ENCODE measurements around the gene SYNJ1. TPM values are rescaled to one million over a fixed set of nuclear protein-coding genes. Genes with fewer than 3 reads are reported as not detected.
"Not testable (repeated sequence)": the region's sequence is repeated elsewhere in the genome, so short reads cannot be mapped to it uniquely, and the experiment has no call there.

Gene SYNJ1
- total RNA-seq, 2 donors from 2014 or later: 13.8 to 22.5 TPM

DNA sequence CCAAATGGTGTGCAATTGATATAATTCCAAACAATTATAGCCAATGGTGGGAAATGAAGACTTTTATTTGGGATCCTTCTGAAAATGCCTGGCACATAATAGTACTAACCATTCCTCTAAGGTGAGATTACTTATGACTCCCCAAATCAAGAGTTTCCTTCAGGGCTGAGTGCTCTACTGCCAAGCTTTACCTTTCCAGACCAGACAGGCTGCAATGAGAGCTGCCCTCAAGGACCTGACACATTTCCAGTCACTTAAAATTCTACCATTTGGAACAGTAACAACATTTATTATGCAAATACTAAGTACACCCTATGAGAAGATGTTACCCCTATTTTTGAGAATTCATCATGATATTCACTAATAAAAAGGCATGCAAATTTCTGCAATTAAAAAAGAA is 22.6 kb upstream of the SYNJ1 start:
- Mint-ChIP-seq H3K27ac (peak overlapping the region; percentile 81), H3K36me3 (ENCODE audit: low read depth) (peaks cover 100% of the 10 kb centered on the region), H3K9me3 (no peaks in the 10 kb centered on the region), H3K27me3 (no peaks in the 10 kb centered on the region), H3K4me3 (no peak overlapping the region), H3K4me1 (peaks cover 28% of the 10 kb centered on the region)
- peak; percentile 55 for ATAC-seq (replicated peaks)

DNA sequence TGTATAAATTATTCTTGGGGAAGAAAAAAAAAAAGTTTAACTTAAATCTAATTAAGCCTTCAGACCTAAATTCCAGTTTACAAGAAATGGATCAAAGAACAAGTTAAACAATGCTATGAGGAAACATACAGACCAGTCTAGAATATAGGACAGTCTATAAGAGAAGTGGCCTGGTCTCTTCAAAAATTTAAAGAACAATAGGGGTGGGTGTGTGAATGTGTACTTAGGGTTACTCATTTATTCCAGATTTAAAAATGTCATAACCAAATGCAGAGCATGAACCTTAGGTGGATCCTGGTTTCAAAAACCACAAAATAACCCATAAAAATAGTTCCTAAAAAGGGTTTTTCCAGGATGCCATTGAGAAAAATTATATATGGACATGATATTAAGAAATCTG is 21.8 kb upstream of the SYNJ1 start:
- Mint-ChIP-seq H3K27me3 (no peaks in the 10 kb centered on the region), H3K4me1 (peaks cover 28% of the 10 kb centered on the region), H3K27ac (peak overlapping the region; percentile 81)

DNA sequence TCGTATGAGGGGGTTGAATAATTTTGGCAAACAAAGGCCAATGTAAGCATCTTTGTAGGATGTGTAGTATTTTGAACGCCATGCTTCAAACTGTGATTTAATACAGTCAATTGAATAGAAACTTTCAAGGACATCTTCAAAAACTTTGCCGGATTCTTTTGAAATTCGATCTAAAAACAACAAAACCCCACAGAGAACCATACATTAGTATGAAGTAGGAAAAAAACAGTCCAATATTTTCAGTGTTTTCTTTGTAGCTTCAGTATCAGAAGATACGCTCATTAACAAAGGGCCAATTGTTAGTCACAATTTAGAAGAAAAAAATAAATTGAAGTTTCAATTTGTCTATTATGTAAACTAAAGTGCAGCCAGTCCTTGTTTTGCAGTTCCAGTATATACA is 20.7 kb upstream of the SYNJ1 start:
- H3K27me3 Mint-ChIP-seq: no peaks in the 10 kb centered on the region
- peak overlapping the region; percentile 64 for H3K27ac Mint-ChIP-seq
- no peaks in the 10 kb centered on the region for H3K9me3 Mint-ChIP-seq
- no peak for ATAC-seq (replicated peaks)
- H3K36me3 Mint-ChIP-seq (ENCODE audit: low read depth): peaks cover 100% of the 10 kb centered on the region
- no peak overlapping the region for H3K4me3 Mint-ChIP-seq
- H3K4me1 Mint-ChIP-seq: peaks cover 23% of the 10 kb centered on the region

More for the DNA sequence above, 21.8 kb upstream of the SYNJ1 start:
- no peaks in the 10 kb centered on the region for H3K9me3 Mint-ChIP-seq
- peaks cover 100% of the 10 kb centered on the region for H3K36me3 Mint-ChIP-seq (ENCODE audit: low read depth)
- ATAC-seq (replicated peaks): peak; percentile 66
- no peak overlapping the region for H3K4me3 Mint-ChIP-seq

DNA sequence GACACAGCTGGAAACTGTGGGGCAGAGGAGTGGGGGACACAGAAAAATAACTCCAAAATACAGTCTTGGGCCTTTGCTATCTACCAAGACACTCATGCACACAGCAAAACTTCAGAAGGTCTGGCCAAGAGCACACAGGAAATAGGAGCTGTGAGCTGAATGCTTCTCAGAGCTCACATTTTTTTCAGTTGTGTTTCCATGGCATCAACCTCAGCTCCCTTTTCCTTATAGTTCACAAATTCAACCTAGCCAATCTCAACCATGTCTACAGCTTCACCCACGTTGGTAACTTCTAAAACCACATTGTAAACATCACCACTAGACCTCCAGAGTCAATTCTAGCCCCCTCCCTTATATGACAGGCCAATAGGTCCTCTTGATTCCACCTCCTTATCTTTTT is 19.6 kb upstream of the SYNJ1 start:
- ATAC-seq (replicated peaks): peak; percentile 56
- Mint-ChIP-seq H3K27me3 (no peaks in the 10 kb centered on the region), H3K36me3 (ENCODE audit: low read depth) (peaks cover 100% of the 10 kb centered on the region), H3K4me3 (peak overlapping the region; percentile 28), H3K27ac (peak overlapping the region; percentile 64), H3K9me3 (no peaks in the 10 kb centered on the region), H3K4me1 (peaks cover 24% of the 10 kb centered on the region)

DNA sequence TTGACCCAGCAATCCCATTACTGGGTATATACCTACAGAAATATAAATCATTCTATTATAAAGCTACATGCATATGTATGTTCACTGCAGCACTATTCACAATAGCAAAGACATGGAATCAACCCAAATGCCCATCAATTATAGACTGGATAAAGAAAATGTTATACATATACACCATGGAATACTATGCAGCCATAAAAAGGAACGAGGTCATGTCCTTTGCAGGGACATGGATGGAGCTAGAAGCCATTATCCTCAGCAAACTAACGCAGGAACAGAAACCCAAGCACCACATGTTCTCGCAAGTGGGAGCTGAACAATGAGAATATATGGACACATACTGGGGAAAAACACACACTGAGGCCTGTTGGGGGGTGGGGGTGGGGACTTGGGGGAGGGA is 18.9 kb upstream of the SYNJ1 start:
- peaks cover 100% of the 10 kb centered on the region for H3K36me3 Mint-ChIP-seq (ENCODE audit: low read depth)

DNA sequence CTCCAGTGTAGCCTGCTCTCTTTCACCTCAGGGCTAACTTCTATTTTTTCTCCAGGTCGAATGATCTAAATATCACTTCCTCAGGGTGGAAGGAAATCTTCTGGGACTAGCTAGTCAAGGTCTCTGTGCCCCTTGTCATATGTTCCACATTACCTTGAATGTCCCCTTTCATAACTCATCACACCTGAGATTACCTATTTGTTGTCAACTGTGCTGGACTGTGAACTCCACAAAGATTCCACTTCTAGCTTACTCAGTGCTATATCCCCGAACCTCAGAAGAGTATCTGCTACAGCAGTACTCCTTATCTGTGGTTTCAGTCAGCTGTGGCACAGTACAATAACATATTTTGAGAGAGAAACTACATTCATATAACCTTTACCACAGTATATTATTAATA is 14.6 kb upstream of the SYNJ1 start:
- H3K4me3 Mint-ChIP-seq: no peak overlapping the region
- H3K27ac Mint-ChIP-seq: no peak overlapping the region
- H3K9me3 Mint-ChIP-seq: no peaks in the 10 kb centered on the region
- H3K27me3 Mint-ChIP-seq: no peaks in the 10 kb centered on the region
- peaks cover 100% of the 10 kb centered on the region for H3K36me3 Mint-ChIP-seq (ENCODE audit: low read depth)
- H3K4me1 Mint-ChIP-seq: peaks cover 19% of the 10 kb centered on the region
- no peak for ATAC-seq (replicated peaks)

More for the DNA sequence above, 18.9 kb upstream of the SYNJ1 start:
- peak overlapping the region; percentile 64 for H3K27ac Mint-ChIP-seq
- peaks cover 27% of the 10 kb centered on the region for H3K4me1 Mint-ChIP-seq
- not testable (repeated sequence) for H3K4me3 Mint-ChIP-seq; H3K9me3 Mint-ChIP-seq; H3K27me3 Mint-ChIP-seq; ATAC-seq (replicated peaks)

DNA sequence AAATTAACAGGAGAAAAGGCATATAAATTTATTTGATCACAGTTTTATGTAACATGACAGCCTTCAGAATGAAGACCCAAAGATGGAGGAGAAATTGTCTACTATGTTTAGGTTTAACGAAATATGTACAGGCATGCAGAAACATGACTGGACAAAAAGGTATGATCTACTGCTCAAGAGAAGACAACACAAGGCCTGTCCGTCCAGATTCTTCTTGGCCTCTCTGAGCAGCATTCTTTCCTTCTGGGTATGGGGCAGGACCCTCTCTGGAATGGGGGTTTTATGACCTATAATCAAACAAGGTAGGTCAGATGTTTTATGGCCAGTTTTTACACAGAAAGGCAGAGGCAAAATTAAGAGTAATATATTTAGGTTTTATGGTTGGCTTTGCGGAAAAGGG is 13.5 kb upstream of the SYNJ1 start:
- no peaks in the 10 kb centered on the region for H3K9me3 Mint-ChIP-seq
- H3K27me3 Mint-ChIP-seq: no peaks in the 10 kb centered on the region
- ATAC-seq (replicated peaks): no peak
- H3K27ac Mint-ChIP-seq: peak overlapping the region; percentile 36
- H3K4me1 Mint-ChIP-seq: peaks cover 14% of the 10 kb centered on the region
- peaks cover 100% of the 10 kb centered on the region for H3K36me3 Mint-ChIP-seq (ENCODE audit: low read depth)
- H3K4me3 Mint-ChIP-seq: no peak overlapping the region

DNA sequence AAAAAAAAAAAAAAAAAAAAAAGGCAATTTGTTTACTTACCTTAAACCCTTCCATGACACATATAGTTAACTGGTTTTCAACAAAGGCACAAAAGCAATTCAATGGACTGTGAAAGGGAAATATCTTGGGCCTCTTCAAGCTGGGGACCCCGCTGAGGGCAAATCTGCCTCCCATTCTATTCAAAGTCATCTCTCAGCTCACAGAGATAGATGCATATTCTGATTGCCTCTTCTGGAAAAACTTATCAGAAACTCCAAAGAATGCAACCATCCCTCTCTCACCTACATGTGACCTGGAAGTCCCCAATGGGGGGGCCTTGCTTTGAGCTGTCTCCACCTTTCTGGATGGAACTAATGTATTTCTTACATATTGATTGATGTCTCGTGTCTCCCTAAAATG is 12.1 kb upstream of the SYNJ1 start:
- no peak overlapping the region for H3K27ac Mint-ChIP-seq
- ATAC-seq (replicated peaks): no peak

DNA sequence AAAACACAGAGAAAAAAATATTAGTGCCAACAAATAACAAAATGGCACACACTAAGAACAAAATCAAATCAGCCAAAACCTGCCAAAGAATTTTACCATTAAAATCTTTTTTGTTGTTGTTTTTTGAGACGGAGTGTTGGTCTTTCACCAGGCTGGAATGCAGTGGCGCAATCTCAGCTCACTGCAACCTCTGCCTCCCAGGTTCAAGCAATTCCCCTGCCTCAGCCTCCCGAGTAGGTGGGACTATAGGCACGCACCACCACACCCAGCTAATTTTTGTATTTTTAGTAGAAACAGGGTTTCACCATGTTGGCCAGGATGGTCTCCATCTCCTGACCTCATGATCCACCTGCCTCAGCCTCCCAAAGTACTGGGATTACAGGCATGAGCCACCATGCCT is 8.3 kb upstream of the SYNJ1 start:
- H3K9me3 Mint-ChIP-seq; H3K4me3 Mint-ChIP-seq; ATAC-seq (replicated peaks); H3K27me3 Mint-ChIP-seq: not testable (repeated sequence)
- Mint-ChIP-seq H3K27ac (peak overlapping the region; percentile 87), H3K4me1 (peaks cover 30% of the 10 kb centered on the region), H3K36me3 (ENCODE audit: low read depth) (peaks cover 88% of the 10 kb centered on the region)

More for the DNA sequence above, 12.1 kb upstream of the SYNJ1 start:
- H3K9me3 Mint-ChIP-seq: no peaks in the 10 kb centered on the region
- H3K27me3 Mint-ChIP-seq: no peaks in the 10 kb centered on the region
- H3K4me3 Mint-ChIP-seq: no peak overlapping the region
- H3K4me1 Mint-ChIP-seq: peaks cover 20% of the 10 kb centered on the region
- H3K36me3 Mint-ChIP-seq (ENCODE audit: low read depth): peaks cover 100% of the 10 kb centered on the region

DNA sequence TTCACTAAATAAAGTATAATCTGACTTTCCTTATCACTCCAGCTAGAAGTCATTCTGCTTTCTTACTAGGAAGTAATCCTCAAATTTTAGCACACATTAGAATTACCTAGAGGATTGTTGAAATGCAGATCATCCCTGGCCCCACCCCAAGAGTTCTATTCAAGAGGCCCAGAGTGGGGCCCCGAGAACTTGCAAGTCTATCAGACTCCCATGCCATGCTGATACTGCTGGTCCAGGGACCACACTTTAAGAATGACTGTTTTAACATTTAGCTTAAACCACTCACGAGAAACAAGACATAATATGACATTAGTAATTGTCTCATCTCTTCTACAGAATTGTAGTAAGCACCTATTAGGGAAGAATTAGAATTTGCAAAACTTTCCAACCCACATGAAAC is 7.7 kb upstream of the SYNJ1 start:
- peak overlapping the region; percentile 74 for H3K4me3 Mint-ChIP-seq
- peak; percentile 55 for ATAC-seq (replicated peaks)
- H3K27ac Mint-ChIP-seq: peak overlapping the region; percentile 87
- H3K4me1 Mint-ChIP-seq: peaks cover 26% of the 10 kb centered on the region
- H3K27me3 Mint-ChIP-seq: no peaks in the 10 kb centered on the region
- H3K9me3 Mint-ChIP-seq: peaks cover 3% of the 10 kb centered on the region
- peaks cover 83% of the 10 kb centered on the region for H3K36me3 Mint-ChIP-seq (ENCODE audit: low read depth)

DNA sequence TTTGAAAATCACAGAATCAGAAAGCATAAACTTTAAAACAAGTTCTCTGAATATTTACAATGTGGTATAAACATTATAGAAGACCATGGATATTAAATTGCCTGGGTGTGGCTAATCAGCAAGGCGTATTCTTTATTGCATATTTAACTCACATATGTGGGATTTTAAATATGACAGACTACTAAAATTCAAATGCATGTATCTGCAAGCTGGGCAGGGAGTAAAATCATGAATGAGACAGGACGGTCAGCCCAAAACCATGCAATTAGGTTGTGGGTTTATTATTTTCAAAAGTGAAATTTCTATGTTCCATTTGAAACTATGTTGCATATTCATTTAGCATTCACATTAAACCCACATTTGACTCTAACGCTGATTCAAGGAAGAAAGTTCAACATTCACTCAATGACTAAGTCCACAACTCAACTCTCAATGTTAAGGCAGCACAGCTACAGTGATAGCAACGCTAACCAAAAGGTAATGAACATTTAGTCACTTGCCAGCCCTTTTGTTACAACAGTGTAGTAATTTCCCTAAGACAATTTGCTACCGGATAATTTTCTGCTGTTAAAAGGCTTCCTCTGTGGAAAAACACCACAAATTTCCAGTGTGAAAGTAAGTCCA is 6.3 kb upstream of the SYNJ1 start:
- Mint-ChIP-seq H3K9me3 (peaks cover 3% of the 10 kb centered on the region), H3K4me3 (peak overlapping the region; percentile 74), H3K36me3 (ENCODE audit: low read depth) (peaks cover 69% of the 10 kb centered on the region), H3K27ac (peak overlapping the region; percentile 87), H3K4me1 (peaks cover 23% of the 10 kb centered on the region), H3K27me3 (no peaks in the 10 kb centered on the region)
- peak; percentile 76 for ATAC-seq (replicated peaks)

DNA sequence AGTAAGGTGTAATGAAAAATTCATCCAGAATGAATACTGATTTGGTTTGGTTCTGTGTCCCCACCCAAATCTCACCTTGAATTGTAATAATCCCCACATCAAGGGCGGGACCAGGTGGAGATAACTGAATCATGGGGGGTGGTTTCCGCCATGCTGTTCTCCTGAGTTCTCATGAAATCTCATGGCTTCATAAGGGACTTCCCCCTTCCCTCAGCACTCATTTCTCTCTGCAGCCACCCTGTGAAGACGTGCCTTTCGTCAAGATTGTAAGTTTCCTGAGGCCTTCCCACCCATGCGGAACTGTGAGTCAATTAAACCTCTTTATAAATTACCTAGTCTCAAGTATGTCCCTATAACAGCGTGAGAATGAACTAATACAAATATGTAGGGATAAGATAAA is 5.5 kb upstream of the SYNJ1 start:
- ATAC-seq (replicated peaks): peak; percentile 71
- Mint-ChIP-seq H3K27ac (peak overlapping the region; percentile 87), H3K4me3 (peak overlapping the region; percentile 74), H3K4me1 (peaks cover 20% of the 10 kb centered on the region), H3K27me3 (no peaks in the 10 kb centered on the region), H3K9me3 (peaks cover 3% of the 10 kb centered on the region), H3K36me3 (ENCODE audit: low read depth) (peaks cover 61% of the 10 kb centered on the region)

DNA sequence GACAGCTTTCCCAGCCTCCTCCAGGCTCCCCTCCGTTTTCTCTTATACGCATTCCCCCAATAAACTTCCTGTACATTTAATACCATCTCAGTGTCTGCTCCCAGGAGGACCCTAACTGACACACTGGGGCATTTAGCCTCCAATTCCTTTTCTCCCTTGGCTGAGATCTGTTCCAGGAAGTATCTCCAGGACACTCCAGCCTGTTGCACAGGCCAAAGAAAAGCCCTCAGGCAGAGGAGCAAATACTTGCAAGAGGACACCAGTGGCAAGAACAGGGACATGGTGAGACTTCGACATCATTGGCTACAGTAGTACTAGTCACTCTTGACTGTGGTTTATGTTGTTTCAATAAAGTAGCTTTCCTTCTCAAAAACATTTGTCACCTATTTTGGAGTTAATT is 4.7 kb upstream of the SYNJ1 start:
- Mint-ChIP-seq H3K4me1 (peaks cover 20% of the 10 kb centered on the region), H3K27ac (peak overlapping the region; percentile 57)

DNA sequence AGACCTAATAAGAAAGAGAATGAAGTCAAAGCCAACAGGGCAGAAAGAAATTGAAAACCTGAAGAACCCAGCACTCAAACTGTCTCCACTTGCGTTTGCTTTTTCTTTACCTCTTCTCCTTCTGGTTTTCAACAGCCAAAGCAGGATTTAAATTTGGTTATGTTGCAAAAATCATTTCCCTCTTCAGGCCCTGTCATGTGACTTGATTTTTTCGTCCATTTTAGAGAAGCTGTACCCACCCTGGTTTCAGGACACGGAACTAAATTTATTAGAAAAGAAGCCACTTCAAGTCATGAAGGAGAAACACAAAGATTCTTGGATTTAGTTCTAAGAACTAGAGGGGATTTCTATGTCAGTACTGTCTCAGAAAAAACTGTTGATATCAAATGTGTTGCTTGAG is 1.0 kb upstream of the SYNJ1 start:
- Mint-ChIP-seq H3K4me1 (peaks cover 16% of the 10 kb centered on the region), H3K9me3 (peaks cover 3% of the 10 kb centered on the region), H3K27ac (peak overlapping the region; percentile 93)

More for the DNA sequence above, 4.7 kb upstream of the SYNJ1 start:
- no peak for ATAC-seq (replicated peaks)
- H3K4me3 Mint-ChIP-seq: peak overlapping the region; percentile 74
- H3K36me3 Mint-ChIP-seq (ENCODE audit: low read depth): peaks cover 53% of the 10 kb centered on the region
- no peaks in the 10 kb centered on the region for H3K27me3 Mint-ChIP-seq
- peaks cover 3% of the 10 kb centered on the region for H3K9me3 Mint-ChIP-seq

DNA sequence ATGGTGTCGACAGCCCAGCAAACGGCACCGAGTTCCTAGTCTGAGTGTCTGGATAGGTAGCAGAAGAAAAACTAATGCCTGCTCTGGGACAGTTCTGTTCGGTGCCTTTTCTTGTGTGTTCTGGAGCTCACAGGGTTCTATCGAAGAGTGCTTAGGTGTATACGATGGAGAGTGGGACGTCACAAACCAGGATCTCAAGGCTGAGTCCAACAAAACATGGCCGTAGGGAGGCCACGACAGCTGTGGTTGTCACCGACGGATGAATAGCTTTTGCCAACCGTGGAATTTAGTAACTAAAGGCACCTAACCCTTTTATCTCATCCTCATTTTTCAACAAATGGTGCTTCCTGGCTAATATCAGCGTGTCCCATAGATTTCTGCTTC is 635 bp upstream of the SYNJ1 start:
- H3K27ac Mint-ChIP-seq: peak overlapping the region; percentile 93
- peaks cover 17% of the 10 kb centered on the region for H3K4me1 Mint-ChIP-seq
- H3K27me3 Mint-ChIP-seq: no peaks in the 10 kb centered on the region
- H3K9me3 Mint-ChIP-seq: peaks cover 3% of the 10 kb centered on the region
- no peak for ATAC-seq (replicated peaks)
- H3K36me3 Mint-ChIP-seq (ENCODE audit: low read depth): peaks cover 40% of the 10 kb centered on the region
- peak overlapping the region; percentile 92 for H3K4me3 Mint-ChIP-seq

More for the DNA sequence above, 1.0 kb upstream of the SYNJ1 start:
- H3K4me3 Mint-ChIP-seq: peak overlapping the region; percentile 92
- no peak for ATAC-seq (replicated peaks)
- H3K36me3 Mint-ChIP-seq (ENCODE audit: low read depth): peaks cover 38% of the 10 kb centered on the region
- no peaks in the 10 kb centered on the region for H3K27me3 Mint-ChIP-seq
